SK-N-MC (cell line): ENCODE results near the gene MED23.

Experiments used
- EZH2 ChIP-seq: fragments of 200-600 bp; sonication (generic); IDR thresholded peaks from one replicate; pipeline ENCODE4 v1.6.1; 2017; ENCODE audit warnings: antibody characterized with exemption
- FOXP2 ChIP-seq: optimal IDR thresholded peaks from 2 replicates; pipeline ENCODE3; 2011; ENCODE audit warnings: mild to moderate bottlenecking, moderate library complexity; ENCODE audit not compliant: insufficient read depth; ENCODE audit errors: extremely low read length, control extremely low read depth
- POLR2AphosphoS5 ChIP-seq: IDR thresholded peaks from 2 replicates; pipeline ENCODE4 v1.6.1; 2012; ENCODE audit warnings: mild to moderate bottlenecking, low read depth, low read length, borderline replicate concordance

GRCh38 chr6:131640576-131640975 lies 12.5 kb upstream of the MED23 start:
- TF ChIP-seq EZH2 = no peak
- no peak for TF ChIP-seq POLR2AphosphoS5
- TF ChIP-seq FOXP2 = no peak
